Measurements from ENCODE around the gene MED15.
"Not testable (repeated sequence)": the region's sequence is repeated elsewhere in the genome, so short reads cannot be mapped to it uniquely, and the experiment has no call there.

Gene MED15

GRCh38 chr22:20591660-20592310, 84.4 kb downstream of the MED15 start:
- FAIRE-seq (no peak), DNase-seq (ENCODE audit: insufficient read length, low spot score) (no peak)

- not testable (repeated sequence) for DNase-seq (ENCODE audit: insufficient read length, low spot score); FAIRE-seq
These were observed 86.6 kb downstream of the MED15 start for GRCh38 chr22:20594038-20594437.

- FAIRE-seq; DNase-seq (ENCODE audit: insufficient read length, low spot score): not testable (repeated sequence)
These were observed 87.1 kb downstream of the MED15 start for GRCh38 chr22:20594486-20594885.

GRCh38 chr22:20595461-20595860, 88.1 kb downstream of the MED15 start:
- FAIRE-seq (no peak), DNase-seq (ENCODE audit: insufficient read length, low spot score) (no peak)

- FAIRE-seq: no peak
- no peak for DNase-seq (ENCODE audit: insufficient read length, low spot score)
These were observed 91.7 kb downstream of the MED15 start for GRCh38 chr22:20599117-20599516.

GRCh38 chr22:20600137-20600673, 92.8 kb downstream of the MED15 start:
- no peak for FAIRE-seq
- no peak for DNase-seq (ENCODE audit: insufficient read length, low spot score)

- FAIRE-seq: no peak
These were observed 93.9 kb downstream of the MED15 start for GRCh38 chr22:20601308-20601707.

GRCh38 chr22:20602609-20603164, 95.3 kb downstream of the MED15 start:
- no peak for FAIRE-seq
- DNase-seq (ENCODE audit: insufficient read length, low spot score): no peak

More at GRCh38 chr22:20601308-20601707, 93.9 kb downstream of the MED15 start:
- no peak for DNase-seq (ENCODE audit: insufficient read length, low spot score)

- DNase-seq (ENCODE audit: insufficient read length, low spot score) (no peak), FAIRE-seq (no peak)
These were observed 96.8 kb downstream of the MED15 start for GRCh38 chr22:20604092-20604747.

GRCh38 chr22:20604776-20605221, 97.4 kb downstream of the MED15 start:
- FAIRE-seq (no peak), DNase-seq (ENCODE audit: insufficient read length, low spot score) (no peak)

- no peak for FAIRE-seq
- DNase-seq (ENCODE audit: insufficient read length, low spot score): no peak
These were observed 97.9 kb downstream of the MED15 start for GRCh38 chr22:20605328-20605727.

GRCh38 chr22:20606041-20606783, 98.8 kb downstream of the MED15 start:
- peak; percentile 46 for DNase-seq (ENCODE audit: insufficient read length, low spot score)

GRCh38 chr22:20606784-20607128, 99.3 kb downstream of the MED15 start:
- FAIRE-seq: no peak
- no peak for DNase-seq (ENCODE audit: insufficient read length, low spot score)

More at GRCh38 chr22:20606041-20606783, 98.8 kb downstream of the MED15 start:
- no peak for FAIRE-seq

GRCh38 chr22:20607157-20607907, 99.9 kb downstream of the MED15 start:
- FAIRE-seq (no peak), DNase-seq (ENCODE audit: insufficient read length, low spot score) (no peak)

GRCh38 chr22:20610243-20610686, 102.9 kb downstream of the MED15 start:
- FAIRE-seq (no peak), DNase-seq (ENCODE audit: insufficient read length, low spot score) (no peak)

GRCh38 chr22:20610757-20611156, 103.3 kb downstream of the MED15 start:
- FAIRE-seq: no peak
- DNase-seq (ENCODE audit: insufficient read length, low spot score): no peak

- DNase-seq (ENCODE audit: insufficient read length, low spot score): no peak
- no peak for FAIRE-seq
These were observed 104.0 kb downstream of the MED15 start for GRCh38 chr22:20611418-20611817.

GRCh38 chr22:20613301-20613700, 105.9 kb downstream of the MED15 start:
- DNase-seq (ENCODE audit: insufficient read length, low spot score) (no peak), FAIRE-seq (no peak)

GRCh38 chr22:20615021-20615420, 107.6 kb downstream of the MED15 start:
- no peak for DNase-seq (ENCODE audit: insufficient read length, low spot score)
- FAIRE-seq: no peak
